GM19035 (cell line): ENCODE results near the gene DENND1A.

Source experiments
- ATAC-seq: cut with Tn5 transposase; IDR thresholded peaks from one replicate; pipeline ENCODE4 v1.9.1; 2021; ENCODE audit not compliant: unreplicated experiment

The DENND1A gene

DNA sequence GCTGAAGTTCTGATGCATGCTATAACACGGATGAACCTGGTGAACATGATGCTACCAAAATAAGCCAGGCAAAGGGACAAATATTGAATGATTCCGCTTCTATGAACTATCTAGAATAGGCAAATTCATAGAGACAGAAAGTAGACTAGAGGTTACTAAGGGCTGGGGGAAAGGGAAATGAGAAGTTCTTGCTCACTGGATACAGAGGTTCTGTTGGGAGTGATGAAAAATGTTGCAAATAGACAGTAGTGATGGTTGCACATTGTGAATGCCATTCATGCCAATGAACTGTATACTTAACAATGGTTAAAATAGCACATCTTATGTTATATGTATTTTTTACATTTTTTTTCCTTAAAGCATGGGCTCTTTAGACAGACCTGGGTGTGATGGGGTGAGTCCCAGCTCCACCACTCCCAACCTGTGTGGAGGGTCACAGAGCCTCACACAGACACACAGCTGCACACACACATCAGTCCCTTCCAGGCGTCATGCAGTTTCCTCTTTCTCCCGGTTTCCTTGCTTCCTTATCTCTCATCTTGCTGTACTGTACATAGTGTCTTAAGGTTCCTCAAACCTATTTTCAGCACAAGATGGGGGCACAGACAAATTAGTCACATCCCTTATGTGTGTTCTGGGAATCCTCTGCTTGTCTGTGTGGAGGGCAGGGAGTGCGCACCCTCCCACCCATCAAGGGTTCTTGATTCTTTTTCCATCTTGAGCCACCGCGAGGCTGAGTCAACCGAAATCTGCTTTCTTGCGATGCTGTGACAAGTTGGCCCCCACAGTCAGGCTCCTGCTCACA, 381.0 kb downstream of the DENND1A start:
- ATAC-seq = no peak

DNA sequence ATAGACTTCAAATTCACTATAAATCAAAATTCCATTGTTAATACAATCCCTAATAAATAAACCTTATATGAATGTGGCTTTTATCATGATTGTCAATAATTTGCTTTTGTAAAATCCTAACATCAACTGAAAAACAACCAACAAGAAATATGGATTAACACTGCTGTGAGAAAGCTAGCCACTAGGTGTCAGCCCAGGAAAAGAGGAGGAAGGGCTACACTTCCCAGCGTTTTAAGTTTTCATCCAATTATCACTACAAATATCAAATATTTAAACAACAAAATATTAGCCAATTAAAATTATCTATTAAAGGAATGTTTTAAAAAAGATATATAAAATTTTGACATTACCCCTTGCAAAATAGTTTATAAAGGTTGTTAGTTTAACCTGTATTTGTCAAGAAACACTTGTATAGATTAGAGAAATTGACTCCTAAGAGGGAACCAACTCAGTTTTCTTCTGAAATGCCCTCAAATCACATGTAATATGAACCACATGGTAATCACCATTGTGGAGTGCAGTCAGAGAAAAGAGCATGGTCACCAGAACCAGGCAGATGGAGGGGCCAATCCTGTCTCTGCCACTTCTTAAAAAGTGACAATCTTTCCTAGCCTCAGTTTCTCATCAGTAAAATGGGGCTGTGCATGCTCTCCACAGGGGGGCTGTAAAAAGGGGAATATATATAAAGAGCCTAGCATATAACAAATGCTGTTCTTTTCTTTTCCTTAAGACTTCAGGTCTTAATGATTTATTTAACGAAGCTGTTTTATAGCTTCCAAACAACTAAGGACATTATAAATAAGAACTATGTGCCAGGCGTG, 385.7 kb downstream of the DENND1A start:
- no peak for ATAC-seq

DNA sequence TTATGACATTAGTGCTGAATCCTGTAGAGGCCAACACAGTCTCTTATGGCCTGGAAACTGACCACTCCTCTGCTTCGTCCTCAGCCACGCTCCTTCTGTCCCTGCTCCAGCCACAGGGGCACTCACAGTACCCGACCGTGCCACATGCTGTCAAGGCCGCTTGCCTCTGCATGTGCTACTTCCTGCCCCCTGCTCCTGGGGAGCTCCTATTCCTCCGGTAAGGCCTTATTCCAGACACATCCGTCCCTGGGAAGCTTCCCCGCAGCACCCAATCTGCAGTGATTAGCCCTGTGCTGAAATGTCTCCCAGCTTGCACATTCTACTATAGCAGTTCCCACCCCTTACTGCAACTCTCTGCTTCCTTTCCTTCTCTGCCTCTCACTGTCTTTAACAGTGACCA, 386.4 kb downstream of the DENND1A start:
- ATAC-seq = no peak

DNA sequence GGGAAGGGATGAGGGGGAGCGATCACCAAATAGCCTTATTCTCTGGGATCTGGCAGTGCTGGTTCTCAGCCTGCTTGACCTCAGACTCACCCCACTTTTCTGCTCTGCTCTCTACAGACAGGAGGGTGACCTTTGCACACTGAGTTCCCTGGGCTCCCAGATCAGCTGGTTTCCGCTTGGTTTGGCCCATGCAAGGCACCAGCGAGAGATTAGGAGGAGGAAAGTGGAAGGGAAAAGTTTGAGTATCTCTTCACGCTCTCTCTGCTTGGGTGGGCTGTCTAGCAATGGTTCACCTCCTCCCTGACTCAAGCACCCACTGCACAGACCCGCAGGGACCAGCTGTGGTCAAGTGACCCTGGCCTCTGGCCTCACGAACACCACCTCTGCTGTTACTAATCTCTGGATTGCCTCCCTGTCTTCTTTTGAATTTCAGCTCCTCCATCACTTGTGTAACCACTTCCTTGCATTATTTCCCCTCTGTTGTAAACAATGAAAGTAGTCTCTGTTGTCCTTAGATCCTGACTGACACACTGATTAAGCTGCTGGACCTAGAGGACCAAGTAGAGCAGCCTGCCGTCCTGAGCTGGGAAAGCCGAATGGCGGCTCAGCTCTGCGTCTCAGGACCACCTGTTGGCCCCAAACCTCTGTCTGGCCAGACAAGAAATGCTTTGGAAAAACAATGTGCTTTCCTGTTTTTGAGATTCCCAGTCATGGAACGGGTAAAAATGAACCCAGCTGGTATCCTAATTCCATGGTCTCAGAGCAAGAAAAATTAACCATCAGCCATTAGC, 387.3 kb downstream of the DENND1A start:
- no peak for ATAC-seq

DNA sequence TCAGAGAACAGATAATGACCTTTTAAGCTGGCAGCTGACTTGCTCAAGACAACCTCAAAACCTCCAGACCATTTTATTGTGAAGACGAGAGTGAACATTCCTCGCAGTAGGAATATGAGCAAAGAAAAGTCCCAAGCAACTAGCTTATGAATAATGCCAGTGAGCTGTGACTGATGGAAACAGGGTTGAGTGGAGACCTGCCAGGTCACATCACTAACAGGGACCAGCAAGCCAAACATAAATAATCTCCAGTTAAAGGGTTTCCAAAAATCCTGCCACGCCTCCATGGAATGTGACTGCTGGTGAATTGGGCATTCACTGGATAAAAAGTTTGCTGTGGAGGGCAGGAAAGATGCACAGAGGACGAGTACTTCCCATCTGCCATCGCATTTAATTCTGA, 388.5 kb downstream of the DENND1A start:
- ATAC-seq = no peak

DNA sequence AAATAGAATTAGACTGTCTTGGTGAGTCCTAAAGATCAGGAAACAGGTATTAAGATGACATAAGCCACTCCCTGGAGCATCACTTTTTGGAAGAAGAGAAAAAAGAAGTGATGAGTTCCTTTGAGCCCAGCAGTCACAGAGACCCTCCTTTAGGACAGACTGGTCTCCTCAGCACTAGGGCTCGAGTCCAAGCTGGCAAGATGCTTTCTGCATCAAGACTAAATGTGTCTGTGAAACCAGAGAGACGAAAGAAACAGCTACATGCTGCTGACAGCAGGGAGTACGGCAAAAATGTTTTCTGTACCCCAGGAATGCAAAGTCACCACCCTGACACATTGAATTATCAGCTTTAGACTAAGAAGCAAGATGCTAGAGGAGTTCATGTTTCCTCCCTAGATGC, 389.5 kb downstream of the DENND1A start:
- ATAC-seq = no peak

DNA sequence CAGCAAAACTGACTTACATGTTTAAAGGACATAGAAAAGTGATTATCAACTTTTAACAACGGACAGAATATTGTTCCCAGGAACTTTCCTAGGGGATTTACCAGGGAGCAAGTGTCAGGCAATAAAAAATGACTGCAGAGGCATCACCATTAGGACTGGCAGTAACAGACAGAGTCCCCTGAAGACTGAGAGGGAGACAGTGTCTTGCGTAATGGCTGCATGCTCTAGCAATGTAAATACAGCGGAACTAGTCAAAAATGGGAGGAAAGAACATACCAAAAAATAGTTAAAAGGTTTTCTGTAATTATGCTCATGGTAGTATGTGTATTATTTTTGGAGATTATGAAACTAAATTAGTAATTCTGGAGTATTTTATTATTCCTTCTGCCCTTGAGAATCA, 392.1 kb downstream of the DENND1A start:
- no peak for ATAC-seq

DNA sequence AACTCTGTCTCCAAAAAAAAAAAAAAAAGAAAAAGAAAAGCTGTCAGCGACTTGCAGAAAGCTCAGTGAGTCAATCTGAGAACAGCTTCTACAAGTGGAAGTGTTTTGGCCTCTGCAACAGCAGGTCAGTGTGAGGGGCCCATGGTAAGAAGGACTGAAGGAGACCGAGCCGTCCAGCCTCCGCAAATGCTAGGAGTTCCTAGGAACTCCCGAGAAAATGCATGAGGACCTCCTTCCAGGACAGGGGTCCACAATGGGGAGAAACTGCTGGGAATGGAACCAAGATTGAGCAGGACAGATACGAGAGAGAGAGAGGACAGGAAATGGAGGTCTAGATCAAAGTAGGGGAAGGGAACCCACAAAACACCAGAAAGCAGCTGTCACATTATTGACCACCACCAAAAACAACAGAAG, 393.5 kb downstream of the DENND1A start:
- ATAC-seq = no peak

DNA sequence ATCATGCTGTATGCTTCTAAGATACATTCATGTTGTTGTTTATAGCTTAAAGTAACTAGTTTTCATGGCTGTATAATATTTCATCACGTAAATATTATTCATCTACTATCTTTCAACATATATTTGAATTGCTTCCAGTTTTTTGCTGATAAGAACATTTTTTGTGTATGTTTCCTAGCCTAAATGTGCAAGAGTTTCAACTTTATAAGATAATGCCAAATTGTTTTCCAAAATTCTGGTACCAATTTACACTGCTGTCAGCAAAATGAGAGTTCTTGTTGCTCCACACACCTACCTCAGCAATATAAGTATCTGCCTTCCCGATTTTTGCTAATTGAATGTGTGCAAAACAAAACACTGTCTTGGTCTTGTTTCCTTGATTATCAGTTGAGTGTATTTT, 395.6 kb downstream of the DENND1A start:
- no peak for ATAC-seq

DNA sequence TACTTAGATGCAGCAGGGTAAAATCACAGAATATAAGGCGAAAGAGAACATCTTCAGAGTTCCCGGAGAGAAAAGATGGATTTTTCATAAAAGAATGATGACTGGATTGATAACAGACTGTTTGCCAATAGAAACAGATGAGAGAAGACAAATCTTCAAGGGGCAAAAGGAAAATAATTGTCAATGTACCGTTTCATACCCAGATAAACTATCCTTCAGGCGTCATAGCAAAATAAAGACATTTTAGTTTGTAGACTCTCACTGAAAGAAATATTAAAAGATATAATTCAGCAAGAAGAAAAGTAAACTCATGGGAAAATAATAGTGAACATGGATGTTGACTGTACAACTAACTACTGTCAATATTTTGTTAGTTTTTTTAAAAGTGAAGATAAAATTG, 399.7 kb downstream of the DENND1A start:
- no peak for ATAC-seq

DNA sequence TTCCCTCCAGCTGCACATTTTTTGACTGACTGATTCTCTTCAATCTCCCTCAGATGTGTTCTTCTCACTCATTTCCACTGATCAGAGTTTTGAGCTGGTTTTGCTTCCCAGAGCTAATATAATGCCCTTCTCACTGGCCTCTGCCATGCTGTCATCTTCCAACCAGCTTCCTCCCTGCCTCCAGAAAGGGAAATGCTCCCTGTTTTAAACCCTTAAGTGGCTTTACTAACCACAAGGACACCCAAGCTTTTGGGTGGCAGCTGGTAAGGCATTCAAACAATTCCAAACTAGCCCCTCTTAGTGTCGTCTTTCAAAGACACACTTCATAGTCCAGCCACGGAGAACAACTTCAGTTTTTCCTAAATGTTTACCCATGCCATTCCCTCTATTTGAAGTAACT, 401.4 kb downstream of the DENND1A start:
- ATAC-seq = no peak

DNA sequence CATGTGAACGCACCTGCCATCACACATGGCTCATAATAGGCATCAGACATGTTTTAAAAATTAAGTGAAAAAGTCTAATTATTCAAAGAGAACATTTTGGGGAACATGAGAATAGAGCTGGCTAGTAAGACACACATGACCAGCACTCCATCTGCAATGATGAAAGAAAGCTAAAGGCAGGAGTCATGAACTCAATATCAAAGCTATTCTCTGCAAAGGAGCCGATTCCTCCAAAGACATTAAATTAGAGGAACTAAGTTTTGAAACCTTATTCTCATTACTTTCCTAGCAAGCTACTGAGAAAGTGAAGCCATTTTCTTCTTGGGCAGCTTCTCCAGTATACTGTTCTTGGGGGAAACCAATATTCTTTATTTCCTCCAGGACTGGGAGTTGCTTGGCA, 401.9 kb downstream of the DENND1A start:
- no peak for ATAC-seq

DNA sequence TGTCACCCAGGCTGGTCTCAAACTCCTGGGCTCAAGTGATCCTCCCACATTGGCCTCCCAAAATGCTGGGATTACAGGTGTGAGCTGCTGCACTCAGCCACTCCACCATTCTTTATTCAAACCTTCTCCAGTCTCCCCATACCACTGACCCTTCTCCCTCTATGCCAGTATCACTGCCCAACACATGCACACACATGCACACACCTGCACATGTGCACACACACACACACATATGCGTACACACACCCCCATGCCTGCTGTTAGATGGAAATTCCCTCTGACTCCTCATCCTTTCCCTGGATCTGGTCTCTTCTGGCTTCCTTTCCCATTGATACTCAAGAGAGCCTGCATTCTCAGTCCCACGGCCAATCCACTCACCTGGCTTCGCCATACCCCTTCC, 404.0 kb downstream of the DENND1A start:
- ATAC-seq = no peak

DNA sequence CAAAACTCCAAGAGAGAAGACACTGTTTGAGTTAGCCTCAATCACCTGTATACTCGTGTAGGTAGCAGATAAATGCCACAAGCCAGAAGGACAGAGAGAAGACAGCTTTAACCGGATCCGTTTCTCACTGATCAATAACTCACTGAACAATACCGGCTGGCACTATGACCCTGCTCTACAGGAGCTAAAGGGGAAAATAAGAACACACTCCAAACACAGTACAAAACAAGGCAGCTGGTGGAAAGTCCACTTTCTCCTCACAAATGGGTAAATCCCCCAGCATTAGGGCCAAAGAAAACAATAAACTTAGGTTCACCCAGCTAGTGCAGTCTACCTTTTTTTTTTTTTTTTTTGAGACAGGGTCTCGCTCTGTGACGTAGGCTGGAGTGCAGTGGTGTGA, 404.5 kb downstream of the DENND1A start:
- no peak for ATAC-seq

DNA sequence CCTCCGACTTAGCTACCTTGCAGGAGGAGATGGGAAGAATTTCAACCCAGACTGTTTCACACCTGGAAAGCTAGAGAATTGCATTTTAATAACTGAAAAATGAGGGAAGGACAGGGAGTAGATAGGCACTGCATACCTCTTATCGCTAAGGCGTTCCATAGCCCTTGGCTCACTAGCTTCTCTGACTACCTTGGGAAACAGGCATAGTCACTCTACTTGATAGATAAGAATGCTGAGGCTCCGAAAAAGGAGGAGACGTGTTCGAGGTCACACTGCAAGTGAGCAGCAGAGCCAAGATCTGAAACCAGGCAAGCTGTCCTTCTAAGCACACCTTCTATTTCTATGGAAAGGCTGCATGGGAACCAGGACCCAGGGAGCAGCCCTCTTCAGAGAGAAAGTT, 405.1 kb downstream of the DENND1A start:
- ATAC-seq = no peak

DNA sequence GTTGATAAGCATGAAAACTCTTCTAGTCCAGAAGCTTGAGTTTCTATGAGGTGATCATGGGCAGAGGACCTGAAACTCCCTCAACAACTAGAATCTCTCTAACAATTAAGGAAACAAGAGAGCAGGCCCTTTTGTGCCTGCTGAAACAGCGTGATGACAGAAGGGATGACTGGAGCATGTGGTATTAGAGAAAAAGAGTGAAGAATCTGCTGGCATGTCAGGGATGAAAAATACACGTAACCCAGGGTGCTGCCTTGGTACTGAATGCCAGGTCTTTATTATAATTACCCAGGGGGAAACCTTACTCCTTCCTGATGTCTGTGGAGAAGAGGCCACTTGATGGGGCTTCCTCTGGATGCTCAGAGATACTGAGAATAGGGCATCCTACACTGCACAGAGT, 406.1 kb downstream of the DENND1A start:
- ATAC-seq = no peak

DNA sequence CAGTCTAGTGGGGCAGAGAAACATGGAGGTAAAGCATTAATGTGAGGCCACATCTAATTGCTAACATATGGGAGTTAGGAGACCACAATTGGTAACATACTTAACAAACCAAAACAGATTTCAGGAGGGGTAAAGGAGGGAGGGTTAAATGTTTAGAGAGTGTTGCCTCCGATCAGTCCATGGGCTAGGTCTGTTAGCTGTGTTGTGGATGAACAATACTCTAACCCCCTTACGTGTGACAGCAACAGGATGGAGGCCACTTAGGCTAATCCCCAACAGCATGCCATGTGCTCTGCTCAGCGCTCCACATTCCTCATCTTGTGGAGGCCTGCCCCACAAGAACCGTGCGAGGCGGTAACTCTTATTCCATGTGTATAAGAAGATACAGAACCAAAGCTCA, 406.9 kb downstream of the DENND1A start:
- ATAC-seq = no peak

DNA sequence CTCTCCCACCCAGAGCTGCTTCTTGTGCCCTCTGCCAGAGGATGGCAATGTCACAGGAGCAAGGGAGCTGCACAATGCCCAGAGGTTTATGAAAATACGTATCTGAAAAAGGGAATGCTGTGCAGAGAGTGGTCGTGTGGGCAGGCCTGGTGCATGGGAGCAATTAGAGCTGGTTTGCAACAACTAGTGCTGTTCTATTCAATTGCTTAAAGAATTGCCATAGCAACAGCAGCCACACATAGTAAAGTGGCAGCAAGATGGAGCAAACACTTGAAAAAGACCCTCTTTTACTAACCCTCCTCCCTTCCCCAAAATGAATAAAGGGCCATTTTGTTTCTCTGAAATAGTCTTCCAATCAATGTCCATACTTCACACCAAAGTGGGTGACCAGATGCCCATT, 407.7 kb downstream of the DENND1A start:
- no peak for ATAC-seq

DNA sequence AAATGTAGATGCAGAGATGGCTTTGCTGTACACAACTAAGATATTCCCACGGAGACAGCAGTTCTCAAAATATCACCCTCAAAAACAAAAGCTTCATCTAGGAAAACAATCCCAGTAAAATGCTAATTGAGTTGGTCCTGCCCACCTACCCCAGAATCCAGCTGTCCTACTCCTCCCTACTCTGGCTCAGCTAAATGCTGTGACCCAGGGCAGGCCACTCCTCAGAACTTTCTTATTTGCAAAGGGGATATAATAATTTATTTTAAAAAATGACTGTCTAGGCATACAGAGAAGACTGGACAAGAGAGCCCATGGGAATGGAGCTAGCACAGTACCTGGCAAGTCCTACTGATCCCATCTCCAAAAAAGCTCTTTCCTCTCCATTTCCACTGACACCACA, 411.6 kb downstream of the DENND1A start:
- ATAC-seq = no peak

DNA sequence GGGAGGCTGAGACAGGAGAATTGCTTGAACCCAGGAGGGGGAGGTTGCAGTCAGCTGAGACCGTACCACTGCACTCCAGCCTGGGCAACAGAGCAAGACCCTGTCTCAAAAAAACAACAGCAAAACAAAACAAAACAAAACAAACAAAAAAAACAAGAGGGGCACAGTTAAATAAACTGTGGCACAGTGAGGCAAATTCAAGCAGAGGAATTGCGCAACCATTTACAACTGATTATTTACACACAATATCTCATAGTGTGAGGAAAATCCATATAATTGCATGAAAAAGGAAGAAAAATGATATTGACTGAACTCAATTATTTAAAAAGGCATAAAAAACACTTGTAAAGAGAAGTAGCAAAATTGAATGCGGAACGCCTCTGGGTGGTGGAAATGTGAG, 412.4 kb downstream of the DENND1A start:
- ATAC-seq = no peak

DNA sequence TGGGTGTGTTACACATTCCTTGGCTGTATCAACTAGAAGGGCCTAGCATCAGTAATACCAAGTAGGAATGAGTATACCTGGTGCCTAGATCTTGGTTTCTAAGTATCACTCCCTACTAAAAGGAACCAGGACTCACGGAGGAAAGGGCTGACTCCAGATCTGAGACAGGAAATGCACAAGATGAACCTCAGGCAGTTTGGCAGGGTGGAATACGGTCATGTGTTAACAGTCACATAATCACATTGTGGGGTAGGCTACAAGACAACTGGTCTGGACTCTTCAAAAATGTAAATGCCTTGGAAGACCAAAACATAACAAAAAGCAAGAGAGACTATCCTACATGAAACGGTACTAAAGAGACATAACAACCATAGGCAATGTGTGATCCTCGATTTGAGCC, 415.2 kb downstream of the DENND1A start:
- ATAC-seq = no peak

DNA sequence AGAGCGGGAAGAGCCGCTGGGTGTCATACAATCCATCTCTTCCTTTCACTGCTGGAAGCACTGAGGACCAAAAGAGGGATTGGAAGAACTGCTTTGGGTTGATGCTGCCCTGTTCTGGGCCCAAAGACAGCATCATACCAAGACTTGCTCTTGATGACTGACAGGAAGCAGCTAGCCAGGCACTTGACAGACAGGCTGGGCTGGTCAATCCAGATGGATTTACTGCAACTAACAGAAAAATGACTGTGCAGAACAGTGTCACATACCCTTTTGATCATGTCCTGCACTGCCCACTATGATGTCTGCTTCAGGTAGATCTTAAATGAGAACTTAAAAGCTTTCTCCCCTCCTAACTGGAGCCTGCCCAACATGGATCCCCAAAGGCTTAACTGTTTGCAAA, 416.4 kb downstream of the DENND1A start:
- no peak for ATAC-seq
